HepG2 (cell line): ENCODE results near the gene PIR.
A peak's percentile ranks its signal among the peaks of the same experiment; 100 is the strongest.

Experiments used
- FOXK1 ChIP-seq: sonication (generic); formaldehyde crosslinking; IDR thresholded peaks from 2 replicates; pipeline ENCODE4 v1.4.0; 2020; ENCODE audit warnings: low read depth, missing genetic modification reagents, borderline replicate concordance
- GABPA ChIP-seq, 2 experiments: IDR thresholded peaks; 2 replicates each; pipeline ENCODE4 v1.6.1; 2011 to 2016; ENCODE audit warnings: low read depth in 2 of 2, low read length in 1 of 2, missing biosample characterization in 1 of 2, missing genetic modification characterization in 1 of 2
- PHF20 ChIP-seq: sonication (generic); formaldehyde crosslinking; IDR thresholded peaks from 2 replicates; pipeline ENCODE4 v1.5.0; 2020; ENCODE audit warnings: mild to moderate bottlenecking, missing genetic modification reagents
- POLR2A ChIP-seq, 2 experiments: IDR thresholded peaks; 2 replicates each; pipeline ENCODE4 v1.6.1; 2011; ENCODE audit warnings: low read depth in 2 of 2, low read length in 2 of 2, mild to moderate bottlenecking in 1 of 2, moderate library complexity in 1 of 2; ENCODE audit not compliant: insufficient read depth in 1 of 2
- RFXAP ChIP-seq: sonication (generic); formaldehyde crosslinking; IDR thresholded peaks from 2 replicates; pipeline ENCODE4 v1.4.0; 2020; ENCODE audit warnings: missing genetic modification reagents, borderline replicate concordance
- TAF15 ChIP-seq: fragments of 200-400 bp; formaldehyde crosslinking; IDR thresholded peaks from one replicate; pipeline ENCODE4 v1.6.1; 2018; ENCODE audit warnings: mild to moderate bottlenecking, low read depth, low read length; ENCODE audit not compliant: poor library complexity, severe bottlenecking
- ZFP1 ChIP-seq: IDR thresholded peaks from 2 replicates; pipeline ENCODE4 v1.6.1; 2016
- ZNF281 ChIP-seq: sonication (generic); formaldehyde crosslinking; IDR thresholded peaks from 2 replicates; pipeline ENCODE4 v1.4.0; 2020; ENCODE audit warnings: missing genetic modification reagents, borderline replicate concordance
- ZNF850 ChIP-seq: sonication (generic); formaldehyde crosslinking; conservative IDR thresholded peaks from 2 replicates; pipeline ENCODE4 v1.9.0; 2021; ENCODE audit warnings: mild to moderate bottlenecking, missing genetic modification reagents
- TF ChIP-seq, protein P1 (sequence below): IDR thresholded peaks from 2 replicates; pipeline ENCODE4 v1.6.1; 2012; ENCODE audit warnings: low read depth, low read length, improper control_type of control experiment
- TF ChIP-seq, protein P2 (sequence below), 2 experiments: IDR thresholded peaks; 2 replicates each; pipeline ENCODE4 v1.6.1; 2011 to 2012; ENCODE audit warnings: low read length in 2 of 2, borderline replicate concordance in 1 of 2, low read depth in 1 of 2, mild to moderate bottlenecking in 1 of 2, moderate library complexity in 1 of 2
- TF ChIP-seq, protein P3 (sequence below): sonication (generic); formaldehyde crosslinking; IDR thresholded peaks from one replicate; pipeline ENCODE4 v1.5.1; 2020; ENCODE audit warnings: mild to moderate bottlenecking, missing genetic modification reagents; ENCODE audit errors: not compliant biosample characterization
- TF ChIP-seq, protein P4 (sequence below): sonication (generic); formaldehyde crosslinking; IDR thresholded peaks from 2 replicates; pipeline ENCODE4 v1.5.0; 2020; ENCODE audit warnings: mild to moderate bottlenecking, missing genetic modification reagents, moderate library complexity
- TF ChIP-seq, protein P5 (sequence below): sonication (generic); formaldehyde crosslinking; IDR thresholded peaks from 2 replicates; pipeline ENCODE4 v1.5.0; 2020; ENCODE audit warnings: mild to moderate bottlenecking, missing genetic modification reagents

GRCh38 chrX:15382813-15383212 is 110.3 kb downstream of the PIR start:
- TF ChIP-seq, protein P1, sequence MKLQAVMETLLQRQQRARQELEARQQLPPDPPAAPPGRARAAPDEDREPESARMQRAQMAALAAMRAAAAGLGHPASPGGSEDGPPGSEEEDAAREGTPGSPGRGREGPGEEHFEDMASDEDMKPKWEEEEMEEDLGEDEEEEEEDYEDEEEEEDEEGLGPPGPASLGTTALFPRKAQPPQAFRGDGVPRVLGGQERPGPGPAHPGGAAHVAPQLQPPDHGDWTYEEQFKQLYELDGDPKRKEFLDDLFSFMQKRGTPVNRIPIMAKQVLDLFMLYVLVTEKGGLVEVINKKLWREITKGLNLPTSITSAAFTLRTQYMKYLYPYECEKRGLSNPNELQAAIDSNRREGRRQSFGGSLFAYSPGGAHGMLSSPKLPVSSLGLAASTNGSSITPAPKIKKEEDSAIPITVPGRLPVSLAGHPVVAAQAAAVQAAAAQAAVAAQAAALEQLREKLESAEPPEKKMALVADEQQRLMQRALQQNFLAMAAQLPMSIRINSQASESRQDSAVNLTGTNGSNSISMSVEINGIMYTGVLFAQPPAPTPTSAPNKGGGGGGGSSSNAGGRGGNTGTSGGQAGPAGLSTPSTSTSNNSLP: no peak
- TF ChIP-seq RFXAP (CRISPR knock-in tag) (no peak), POLR2A (IDR thresholded peaks at IDR 0.05; ENCODE audit: insufficient read depth in 1 of 2, low read depth in 2 of 2, low read length in 2 of 2) (no peak), TAF15 (no peak), ZNF850 (CRISPR knock-in tag) (no peak), GABPA (IDR thresholded peaks at IDR 0.05; ENCODE audit: low read depth, low read length) (no peak), GABPA (CRISPR knock-in tag; IDR thresholded peaks at IDR 0.05; ENCODE audit: low read depth) (no peak), ZNF281 (CRISPR knock-in tag) (no peak), FOXK1 (CRISPR knock-in tag) (no peak), ZFP1 (CRISPR knock-in tag) (no peak), PHF20 (no peak)
- TF ChIP-seq, protein P2, sequence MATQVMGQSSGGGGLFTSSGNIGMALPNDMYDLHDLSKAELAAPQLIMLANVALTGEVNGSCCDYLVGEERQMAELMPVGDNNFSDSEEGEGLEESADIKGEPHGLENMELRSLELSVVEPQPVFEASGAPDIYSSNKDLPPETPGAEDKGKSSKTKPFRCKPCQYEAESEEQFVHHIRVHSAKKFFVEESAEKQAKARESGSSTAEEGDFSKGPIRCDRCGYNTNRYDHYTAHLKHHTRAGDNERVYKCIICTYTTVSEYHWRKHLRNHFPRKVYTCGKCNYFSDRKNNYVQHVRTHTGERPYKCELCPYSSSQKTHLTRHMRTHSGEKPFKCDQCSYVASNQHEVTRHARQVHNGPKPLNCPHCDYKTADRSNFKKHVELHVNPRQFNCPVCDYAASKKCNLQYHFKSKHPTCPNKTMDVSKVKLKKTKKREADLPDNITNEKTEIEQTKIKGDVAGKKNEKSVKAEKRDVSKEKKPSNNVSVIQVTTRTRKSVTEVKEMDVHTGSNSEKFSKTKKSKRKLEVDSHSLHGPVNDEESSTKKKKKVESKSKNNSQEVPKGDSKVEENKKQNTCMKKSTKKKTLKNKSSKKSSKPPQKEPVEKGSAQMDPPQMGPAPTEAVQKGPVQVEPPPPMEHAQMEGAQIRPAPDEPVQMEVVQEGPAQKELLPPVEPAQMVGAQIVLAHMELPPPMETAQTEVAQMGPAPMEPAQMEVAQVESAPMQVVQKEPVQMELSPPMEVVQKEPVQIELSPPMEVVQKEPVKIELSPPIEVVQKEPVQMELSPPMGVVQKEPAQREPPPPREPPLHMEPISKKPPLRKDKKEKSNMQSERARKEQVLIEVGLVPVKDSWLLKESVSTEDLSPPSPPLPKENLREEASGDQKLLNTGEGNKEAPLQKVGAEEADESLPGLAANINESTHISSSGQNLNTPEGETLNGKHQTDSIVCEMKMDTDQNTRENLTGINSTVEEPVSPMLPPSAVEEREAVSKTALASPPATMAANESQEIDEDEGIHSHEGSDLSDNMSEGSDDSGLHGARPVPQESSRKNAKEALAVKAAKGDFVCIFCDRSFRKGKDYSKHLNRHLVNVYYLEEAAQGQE (IDR thresholded peaks at IDR 0.05; ENCODE audit: borderline replicate concordance in 1 of 2, low read depth in 1 of 2, low read length in 2 of 2): no peak
- TF ChIP-seq, protein P3, sequence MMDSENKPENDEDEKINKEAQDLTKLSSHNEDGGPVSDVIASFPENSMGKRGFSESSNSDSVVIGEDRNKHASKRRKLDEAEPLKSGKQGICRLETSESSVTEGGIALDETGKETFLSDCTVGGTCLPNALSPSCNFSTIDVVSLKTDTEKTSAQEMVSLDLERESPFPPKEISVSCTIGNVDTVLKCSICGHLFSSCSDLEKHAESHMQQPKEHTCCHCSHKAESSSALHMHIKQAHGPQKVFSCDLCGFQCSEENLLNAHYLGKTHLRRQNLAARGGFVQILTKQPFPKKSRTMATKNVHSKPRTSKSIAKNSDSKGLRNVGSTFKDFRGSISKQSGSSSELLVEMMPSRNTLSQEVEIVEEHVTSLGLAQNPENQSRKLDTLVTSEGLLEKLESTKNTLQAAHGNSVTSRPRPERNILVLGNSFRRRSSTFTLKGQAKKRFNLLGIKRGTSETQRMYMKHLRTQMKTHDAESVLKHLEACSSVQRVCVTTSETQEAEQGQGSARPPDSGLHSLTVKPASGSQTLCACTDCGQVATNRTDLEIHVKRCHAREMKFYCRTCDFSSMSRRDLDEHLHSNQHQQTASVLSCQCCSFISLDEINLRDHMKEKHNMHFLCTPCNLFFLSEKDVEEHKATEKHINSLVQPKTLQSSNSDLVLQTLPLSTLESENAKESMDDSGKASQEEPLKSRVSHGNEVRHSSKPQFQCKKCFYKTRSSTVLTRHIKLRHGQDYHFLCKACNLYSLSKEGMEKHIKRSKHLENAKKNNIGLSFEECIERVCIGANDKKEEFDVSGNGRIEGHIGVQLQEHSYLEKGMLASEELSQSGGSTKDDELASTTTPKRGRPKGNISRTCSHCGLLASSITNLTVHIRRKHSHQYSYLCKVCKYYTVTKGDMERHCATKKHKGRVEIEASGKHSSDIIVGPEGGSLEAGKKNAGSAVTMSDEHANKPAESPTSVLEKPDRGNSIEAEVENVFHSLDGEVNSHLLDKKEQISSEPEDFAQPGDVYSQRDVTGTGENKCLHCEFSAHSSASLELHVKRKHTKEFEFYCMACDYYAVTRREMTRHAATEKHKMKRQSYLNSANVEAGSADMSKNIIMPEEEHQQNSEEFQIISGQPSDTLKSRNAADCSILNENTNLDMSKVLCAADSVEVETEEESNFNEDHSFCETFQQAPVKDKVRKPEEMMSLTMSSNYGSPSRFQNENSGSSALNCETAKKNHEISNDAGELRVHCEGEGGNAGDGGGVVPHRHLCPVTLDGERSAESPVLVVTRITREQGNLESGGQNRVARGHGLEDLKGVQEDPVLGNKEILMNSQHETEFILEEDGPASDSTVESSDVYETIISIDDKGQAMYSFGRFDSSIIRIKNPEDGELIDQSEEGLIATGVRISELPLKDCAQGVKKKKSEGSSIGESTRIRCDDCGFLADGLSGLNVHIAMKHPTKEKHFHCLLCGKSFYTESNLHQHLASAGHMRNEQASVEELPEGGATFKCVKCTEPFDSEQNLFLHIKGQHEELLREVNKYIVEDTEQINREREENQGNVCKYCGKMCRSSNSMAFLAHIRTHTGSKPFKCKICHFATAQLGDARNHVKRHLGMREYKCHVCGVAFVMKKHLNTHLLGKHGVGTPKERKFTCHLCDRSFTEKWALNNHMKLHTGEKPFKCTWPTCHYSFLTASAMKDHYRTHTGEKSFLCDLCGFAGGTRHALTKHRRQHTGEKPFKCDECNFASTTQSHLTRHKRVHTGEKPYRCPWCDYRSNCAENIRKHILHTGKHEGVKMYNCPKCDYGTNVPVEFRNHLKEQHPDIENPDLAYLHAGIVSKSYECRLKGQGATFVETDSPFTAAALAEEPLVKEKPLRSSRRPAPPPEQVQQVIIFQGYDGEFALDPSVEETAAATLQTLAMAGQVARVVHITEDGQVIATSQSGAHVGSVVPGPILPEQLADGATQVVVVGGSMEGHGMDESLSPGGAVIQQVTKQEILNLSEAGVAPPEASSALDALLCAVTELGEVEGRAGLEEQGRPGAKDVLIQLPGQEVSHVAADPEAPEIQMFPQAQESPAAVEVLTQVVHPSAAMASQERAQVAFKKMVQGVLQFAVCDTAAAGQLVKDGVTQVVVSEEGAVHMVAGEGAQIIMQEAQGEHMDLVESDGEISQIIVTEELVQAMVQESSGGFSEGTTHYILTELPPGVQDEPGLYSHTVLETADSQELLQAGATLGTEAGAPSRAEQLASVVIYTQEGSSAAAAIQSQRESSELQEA (CRISPR knock-in tag): no peak
- TF ChIP-seq, protein P4, sequence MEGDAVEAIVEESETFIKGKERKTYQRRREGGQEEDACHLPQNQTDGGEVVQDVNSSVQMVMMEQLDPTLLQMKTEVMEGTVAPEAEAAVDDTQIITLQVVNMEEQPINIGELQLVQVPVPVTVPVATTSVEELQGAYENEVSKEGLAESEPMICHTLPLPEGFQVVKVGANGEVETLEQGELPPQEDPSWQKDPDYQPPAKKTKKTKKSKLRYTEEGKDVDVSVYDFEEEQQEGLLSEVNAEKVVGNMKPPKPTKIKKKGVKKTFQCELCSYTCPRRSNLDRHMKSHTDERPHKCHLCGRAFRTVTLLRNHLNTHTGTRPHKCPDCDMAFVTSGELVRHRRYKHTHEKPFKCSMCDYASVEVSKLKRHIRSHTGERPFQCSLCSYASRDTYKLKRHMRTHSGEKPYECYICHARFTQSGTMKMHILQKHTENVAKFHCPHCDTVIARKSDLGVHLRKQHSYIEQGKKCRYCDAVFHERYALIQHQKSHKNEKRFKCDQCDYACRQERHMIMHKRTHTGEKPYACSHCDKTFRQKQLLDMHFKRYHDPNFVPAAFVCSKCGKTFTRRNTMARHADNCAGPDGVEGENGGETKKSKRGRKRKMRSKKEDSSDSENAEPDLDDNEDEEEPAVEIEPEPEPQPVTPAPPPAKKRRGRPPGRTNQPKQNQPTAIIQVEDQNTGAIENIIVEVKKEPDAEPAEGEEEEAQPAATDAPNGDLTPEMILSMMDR (CRISPR knock-in tag): 0 out of 2 replicates have a peak, but pooled peaks have one; percentile 3
- TF ChIP-seq, protein P5, sequence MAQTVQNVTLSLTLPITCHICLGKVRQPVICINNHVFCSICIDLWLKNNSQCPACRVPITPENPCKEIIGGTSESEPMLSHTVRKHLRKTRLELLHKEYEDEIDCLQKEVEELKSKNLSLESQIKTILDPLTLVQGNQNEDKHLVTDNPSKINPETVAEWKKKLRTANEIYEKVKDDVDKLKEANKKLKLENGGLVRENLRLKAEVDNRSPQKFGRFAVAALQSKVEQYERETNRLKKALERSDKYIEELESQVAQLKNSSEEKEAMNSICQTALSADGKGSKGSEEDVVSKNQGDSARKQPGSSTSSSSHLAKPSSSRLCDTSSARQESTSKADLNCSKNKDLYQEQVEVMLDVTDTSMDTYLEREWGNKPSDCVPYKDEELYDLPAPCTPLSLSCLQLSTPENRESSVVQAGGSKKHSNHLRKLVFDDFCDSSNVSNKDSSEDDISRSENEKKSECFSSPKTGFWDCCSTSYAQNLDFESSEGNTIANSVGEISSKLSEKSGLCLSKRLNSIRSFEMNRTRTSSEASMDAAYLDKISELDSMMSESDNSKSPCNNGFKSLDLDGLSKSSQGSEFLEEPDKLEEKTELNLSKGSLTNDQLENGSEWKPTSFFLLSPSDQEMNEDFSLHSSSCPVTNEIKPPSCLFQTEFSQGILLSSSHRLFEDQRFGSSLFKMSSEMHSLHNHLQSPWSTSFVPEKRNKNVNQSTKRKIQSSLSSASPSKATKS (CRISPR knock-in tag): no peak
